SKM-1 treated with dmso at 0.1 percent for 144 hours (cell line): Measurements from ENCODE around the gene OBI1.
A peak's percentile ranks its signal among the peaks of the same experiment; 100 is the strongest.

ENCODE experiments used
- DNase-seq: peaks from one replicate; lab custom pipeline; 2025; ENCODE audit not compliant: unreplicated experiment; lab: John Stamatoyannopoulos, UW

The OBI1 gene

GRCh38 chr13:78658630-78659449 lies at the start of gene OBI1:
Gene OBI1 (minus strand): TSS chr13:78659155. CDS start chr13:78659120, 35 bp downstream.
- DNase-seq = peak; percentile 67

- DNase-seq = no peak
These were observed 42.4 kb upstream of the OBI1 start for GRCh38 chr13:78701383-78701782.

GRCh38 chr13:78700121-78700910 lies 41.4 kb upstream of the OBI1 start:
- DNase-seq = no peak

DNA sequence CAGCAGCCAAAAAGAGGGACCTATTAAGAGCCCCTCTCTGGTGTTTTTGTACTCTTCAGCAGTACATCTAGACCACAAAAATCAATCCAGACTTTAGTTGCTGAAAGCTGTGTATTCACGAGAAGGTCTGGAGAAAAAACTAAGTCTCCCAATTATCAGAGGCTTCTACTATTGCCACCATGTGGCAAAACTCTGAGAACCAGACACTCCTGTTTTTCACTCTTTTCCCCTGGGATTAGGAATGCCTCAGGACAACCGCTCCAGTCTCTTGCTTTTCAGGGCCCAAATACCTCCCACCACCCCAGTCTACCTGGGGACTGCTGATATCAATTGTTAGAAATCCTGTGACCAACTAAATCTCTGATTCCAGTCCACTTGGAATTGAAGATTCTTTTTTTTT lies 30.1 kb upstream of the OBI1 start:
- DNase-seq = no peak

DNA sequence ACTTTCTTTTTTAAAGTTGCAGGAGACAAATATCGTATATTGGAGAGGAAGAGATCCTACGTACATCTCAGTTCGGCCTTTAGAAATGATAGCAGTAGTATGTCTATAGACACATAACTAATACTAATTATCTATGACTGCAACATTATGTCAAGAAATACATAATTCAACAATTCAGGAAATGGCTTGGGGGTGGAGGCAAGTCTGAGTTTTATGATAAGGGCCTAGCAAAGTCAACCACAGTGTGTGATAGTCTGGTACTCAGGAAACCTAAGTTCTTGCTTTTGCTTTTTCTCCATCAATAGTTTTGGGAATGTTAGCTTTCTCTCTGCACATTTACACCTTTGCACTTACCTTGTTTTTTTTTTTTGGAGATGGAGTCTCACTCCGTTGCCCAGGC lies 27.5 kb upstream of the OBI1 start:
- no peak for DNase-seq

DNA sequence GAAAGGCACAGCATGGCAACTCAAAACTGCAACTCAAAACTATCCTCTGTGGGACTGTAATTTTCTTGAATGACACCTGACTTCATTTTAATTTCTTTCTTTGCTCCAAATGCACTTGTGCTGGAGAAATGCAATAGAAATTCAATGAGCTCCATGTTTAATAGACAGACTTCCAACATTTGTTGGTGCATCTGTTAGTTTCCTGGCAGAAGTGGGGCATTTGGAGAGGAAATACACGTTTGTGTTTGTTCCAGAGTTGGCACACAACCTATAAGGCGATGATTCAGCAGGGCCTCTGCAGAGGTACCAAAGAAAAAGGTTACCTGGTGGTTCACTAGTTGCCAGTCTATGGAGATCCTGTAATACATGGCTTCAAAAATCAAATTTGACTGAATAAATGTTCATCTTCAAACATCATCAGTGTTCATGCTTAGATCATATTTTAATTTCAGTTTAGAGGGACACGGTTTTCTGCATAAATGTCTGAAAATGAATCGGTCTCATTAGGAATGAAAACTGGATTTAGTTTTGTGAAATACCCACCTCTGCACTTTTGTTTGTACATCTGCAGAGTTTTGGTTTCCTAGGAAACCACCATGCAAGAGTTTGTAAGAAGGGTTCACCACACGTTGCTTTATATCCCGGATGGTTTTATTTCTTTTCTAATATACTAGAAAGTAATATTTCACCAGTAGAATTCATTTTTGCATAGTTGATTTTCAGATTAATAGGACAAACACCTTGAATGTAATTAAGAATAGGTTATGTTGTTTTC lies 21.8 kb upstream of the OBI1 start:
- no peak for DNase-seq

DNA sequence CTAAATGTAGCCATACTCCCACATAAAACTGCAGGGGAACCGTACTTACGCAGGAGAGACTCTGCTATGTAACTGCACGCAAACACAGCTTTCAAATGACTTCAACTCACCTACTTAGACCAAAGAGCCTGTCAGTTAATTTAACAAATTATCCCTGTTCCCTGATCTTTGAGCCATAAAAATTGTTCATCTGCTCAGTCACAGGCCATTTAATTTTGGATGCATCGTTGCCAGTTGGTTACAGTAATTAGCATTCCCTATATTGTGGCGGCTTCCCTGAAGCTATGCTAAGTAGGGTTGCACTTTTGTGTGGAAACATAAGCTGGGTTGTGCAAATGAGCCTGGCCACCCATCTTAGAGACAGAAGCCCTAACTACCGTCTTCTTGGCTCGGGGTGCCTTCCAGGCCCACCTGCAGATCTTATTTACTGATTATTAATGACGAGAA lies 21.2 kb upstream of the OBI1 start:
- DNase-seq = no peak

- DNase-seq = no peak
These were observed 20.4 kb upstream of the OBI1 start for GRCh38 chr13:78679329-78679728.

GRCh38 chr13:78675112-78675511 lies 16.2 kb upstream of the OBI1 start:
- DNase-seq = no peak

GRCh38 chr13:78674638-78675037 lies 15.7 kb upstream of the OBI1 start:
- DNase-seq = no peak

DNA sequence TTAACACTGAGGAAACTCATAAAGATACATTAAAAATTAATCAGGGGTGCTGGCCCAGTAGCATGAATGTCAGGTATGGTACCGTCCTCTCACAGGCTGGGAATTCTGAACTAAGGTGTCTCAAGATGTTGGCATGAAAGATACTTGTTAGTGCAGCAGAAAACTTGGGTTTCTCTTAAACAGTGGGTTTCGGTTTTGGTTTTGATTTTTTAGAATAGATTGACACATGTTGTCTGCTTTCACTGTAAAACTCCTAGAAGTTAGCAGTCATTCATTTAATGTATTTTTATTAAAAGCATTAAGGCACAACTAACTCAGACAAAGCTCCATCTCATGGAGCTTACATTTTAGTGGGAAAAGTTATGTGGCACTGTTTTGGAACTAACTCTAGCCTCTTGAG lies 3.5 kb upstream of the OBI1 start:
- DNase-seq = no peak

- no peak for DNase-seq
These were observed 1.5 kb upstream of the OBI1 start for GRCh38 chr13:78660495-78660857.

DNA sequence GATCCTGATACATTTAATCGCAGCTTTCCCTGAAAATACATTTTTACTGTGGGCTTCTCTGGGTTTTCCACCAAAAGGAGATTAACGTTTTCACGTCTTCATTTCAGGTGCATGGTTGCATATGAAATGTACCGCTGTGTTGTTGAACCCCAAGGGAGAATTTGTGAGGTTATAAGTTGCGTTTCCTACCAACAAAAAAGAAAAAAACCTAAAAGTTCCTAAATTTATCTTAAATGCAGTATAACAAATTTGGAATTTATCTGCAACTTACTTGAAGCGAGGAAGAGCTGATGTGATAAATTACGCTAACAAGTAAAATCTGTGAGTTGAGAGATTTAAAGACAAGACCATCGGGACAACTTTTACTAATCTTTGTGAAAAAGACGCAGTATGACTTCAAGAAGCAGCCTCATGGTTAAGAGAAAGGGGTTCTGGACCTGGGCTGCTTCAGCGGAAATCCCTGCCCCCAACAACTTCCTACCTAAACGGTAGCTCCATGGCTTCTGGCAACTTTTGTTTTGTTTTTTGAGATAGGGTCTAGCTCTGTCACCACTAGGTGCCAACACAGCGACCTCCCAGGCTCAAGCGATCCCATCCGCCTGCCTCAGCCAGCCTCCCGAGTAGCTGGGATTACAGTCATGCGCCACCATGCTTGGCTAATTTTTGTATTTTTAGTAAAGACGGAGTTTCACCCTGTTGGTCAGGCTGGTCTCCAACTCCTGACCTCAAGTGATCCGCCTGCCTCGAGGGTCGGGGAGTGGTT lies 958 bp upstream of the OBI1 start:
- DNase-seq = no peak

DNA sequence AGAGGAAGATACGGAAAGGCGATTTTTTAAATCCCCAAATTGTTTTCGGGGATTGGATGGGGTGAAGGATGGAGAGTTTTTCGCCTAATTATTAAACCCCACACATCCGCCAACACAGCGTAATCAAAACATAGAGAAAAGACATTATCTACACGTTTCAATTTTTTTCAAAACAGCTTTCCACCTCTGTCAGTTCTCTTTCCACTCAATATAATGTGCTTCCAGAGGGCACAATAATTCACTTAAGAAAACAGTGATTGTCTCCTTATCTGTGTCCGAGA lies 435 bp upstream of the OBI1 start:
- DNase-seq = no peak

- DNase-seq = no peak
These were observed 991 bp downstream of the OBI1 start for GRCh38 chr13:78657699-78658629.

DNA sequence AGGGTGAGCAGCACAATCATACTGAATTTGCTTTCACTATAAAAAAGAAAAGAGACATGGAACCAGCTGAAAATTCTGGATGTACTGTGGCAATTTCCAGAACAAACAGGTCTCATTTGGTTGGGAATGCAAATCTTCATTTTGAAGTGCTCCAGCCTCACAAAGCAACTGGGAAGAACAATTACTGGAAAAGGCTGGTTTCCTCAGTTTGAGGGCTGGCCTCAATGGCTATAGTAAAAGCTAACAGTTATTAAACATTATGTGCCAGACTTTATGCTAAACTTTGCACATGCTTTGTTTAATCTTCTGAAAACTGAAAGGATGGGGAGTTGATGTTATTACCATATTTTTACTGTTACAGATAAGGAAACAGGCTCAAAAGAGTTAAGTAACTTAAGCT lies 3.0 kb downstream of the OBI1 start:
- DNase-seq = no peak

GRCh38 chr13:78655007-78655406 lies 3.9 kb downstream of the OBI1 start:
- DNase-seq = no peak

- DNase-seq = no peak
These were observed 6.3 kb downstream of the OBI1 start for GRCh38 chr13:78652651-78653050.

- DNase-seq = no peak
These were observed 8.3 kb downstream of the OBI1 start for GRCh38 chr13:78650717-78651083.
